Neural cell (in vitro differentiated cells): ENCODE measurements around the gene LRCH1. TPM values are rescaled to one million over a fixed set of nuclear protein-coding genes. Genes with fewer than 3 reads are reported as not detected.

ENCODE experiments used
- H2AFZ ChIP-seq: fragments of 200-600, 300-800 bp; sonication (generic), shearing (Covaris generic); 2 replicates; pipeline ENCODE4 v1.6.0; 2014; ENCODE audit warnings: low read depth, mild to moderate bottlenecking, antibody characterized with exemption, low read length, moderate library complexity
- H3F3A ChIP-seq: fragments of 200-600 bp; shearing (Covaris generic); 2 replicates; pipeline ENCODE4 v1.6.1; 2016; ENCODE audit warnings: mild to moderate bottlenecking, moderate library complexity, mixed read lengths, antibody characterized with exemption, low read length; ENCODE audit not compliant: insufficient read depth, poor library complexity, severe bottlenecking
- H3K27ac ChIP-seq: fragments of 200-600, 300-800 bp; sonication (generic), shearing (Covaris generic); 2 replicates; pipeline ENCODE4 v1.5.1; 2014; ENCODE audit warnings: mild to moderate bottlenecking, low read length, moderate library complexity
- H3K27me3 ChIP-seq: fragments of 300-800, 200-600 bp; sonication (generic), shearing (Covaris generic); 2 replicates; pipeline ENCODE4 v1.6.0; 2014; ENCODE audit warnings: mild to moderate bottlenecking, low read depth, low read length, moderate library complexity; ENCODE audit not compliant: insufficient read depth
- H3K36me3 ChIP-seq: fragments of 300-800, 200-600 bp; sonication (generic), shearing (Covaris generic); 2 replicates; pipeline ENCODE4 v1.5.1; 2014; ENCODE audit warnings: mild to moderate bottlenecking, antibody characterized with exemption, low read length, moderate library complexity; ENCODE audit not compliant: insufficient read depth
- H3K4me2 ChIP-seq: fragments of 300-800, 200-600 bp; sonication (generic), shearing (Covaris generic); 2 replicates; pipeline ENCODE4 v1.6.0; 2014; ENCODE audit warnings: mild to moderate bottlenecking, low read length
- H3K4me3 ChIP-seq: fragments of 300-800, 200-600 bp; sonication (generic), shearing (Covaris generic); 2 replicates; pipeline ENCODE4 v1.5.1; 2014; ENCODE audit warnings: mild to moderate bottlenecking, low read length, moderate library complexity
- H3K79me2 ChIP-seq: fragments of 200-600 bp; shearing (Covaris generic); replicated peaks from 2 replicates; pipeline ENCODE4 v1.6.0; 2014; ENCODE audit warnings: mild to moderate bottlenecking, low read length, moderate library complexity; ENCODE audit not compliant: insufficient read depth
- H3K9ac ChIP-seq: fragments of 300-800, 200-600 bp; sonication (generic), shearing (Covaris generic); 2 replicates; pipeline ENCODE4 v1.6.1; 2016; ENCODE audit warnings: mild to moderate bottlenecking, low read length, mixed read lengths
- H3K9me2 ChIP-seq: fragments of 200-600 bp; shearing (Covaris generic); 2 replicates; pipeline ENCODE4 v1.6.1; 2016; ENCODE audit warnings: mild to moderate bottlenecking, low read length, mixed read lengths; ENCODE audit not compliant: insufficient read depth
- H3K9me3 ChIP-seq: fragments of 200-600, 300-800 bp; sonication (generic), shearing (Covaris generic); 2 replicates; pipeline ENCODE4 v1.6.1; 2016; ENCODE audit warnings: mild to moderate bottlenecking, mixed run types, low read length, moderate library complexity, mixed read lengths
- H4K20me1 ChIP-seq: fragments of 200-600 bp; shearing (Covaris generic); 2 replicates; pipeline ENCODE4 v1.6.1; 2016; ENCODE audit warnings: mild to moderate bottlenecking, mixed run types; ENCODE audit not compliant: insufficient read depth
- EP300 ChIP-seq: fragments of 450-650 bp; conservative IDR thresholded peaks from 2 replicates; pipeline ENCODE4 v1.6.1; 2014; ENCODE audit warnings: antibody characterized with exemption, mild to moderate bottlenecking, moderate library complexity; ENCODE audit not compliant: poor library complexity, severe bottlenecking
- EZH2 ChIP-seq: fragments of 200-600, 300-800 bp; shearing (Covaris generic), sonication (generic); IDR thresholded peaks from 2 replicates; pipeline ENCODE4 v1.6.1; 2014; ENCODE audit warnings: antibody characterized with exemption, low read length, borderline replicate concordance, mild to moderate bottlenecking; ENCODE audit not compliant: insufficient read depth, poor library complexity, severe bottlenecking
- MXI1 ChIP-seq: fragments of 450-650 bp; conservative IDR thresholded peaks from 2 replicates; pipeline ENCODE4 v1.6.1; 2014; ENCODE audit warnings: antibody characterized with exemption, mild to moderate bottlenecking; ENCODE audit not compliant: poor library complexity, severe bottlenecking
- POLR2AphosphoS5 ChIP-seq: IDR thresholded peaks from 2 replicates; pipeline ENCODE4 v1.6.1; 2012
- RAD21 ChIP-seq: fragments of 450-650 bp; conservative IDR thresholded peaks from 2 replicates; pipeline ENCODE4 v1.6.1; 2014; ENCODE audit warnings: antibody characterized with exemption, mild to moderate bottlenecking, moderate library complexity
- REST ChIP-seq: IDR thresholded peaks from 2 replicates; pipeline ENCODE4 v1.6.1; 2012; ENCODE audit warnings: borderline replicate concordance
- SMC3 ChIP-seq: fragments of 450-650 bp; conservative IDR thresholded peaks from 2 replicates; pipeline ENCODE4 v1.6.1; 2014; ENCODE audit warnings: antibody characterized with exemption, mild to moderate bottlenecking, moderate library complexity; ENCODE audit not compliant: poor library complexity
- TAF1 ChIP-seq: IDR thresholded peaks from 2 replicates; pipeline ENCODE4 v1.6.1; 2012; ENCODE audit warnings: low read depth
- polyA plus RNA-seq: library from polyadenylated mRNA; depleted of rRNA; stranded (reverse); fragments of >200 nt; gene quantifications from 2 replicates; pipeline ENCODE4 v1.2.3, GENCODE V29; 2014
- TF ChIP-seq, protein P1 (sequence below): fragments of 450-650 bp; IDR thresholded peaks from 2 replicates; pipeline ENCODE4 v1.5.1; 2014; ENCODE audit warnings: antibody characterized with exemption, mild to moderate bottlenecking, moderate library complexity; ENCODE audit not compliant: poor library complexity, severe bottlenecking

LRCH1 gene
- polyA plus RNA-seq, 1 donor from 2014 or later, result 15.4 TPM

DNA sequence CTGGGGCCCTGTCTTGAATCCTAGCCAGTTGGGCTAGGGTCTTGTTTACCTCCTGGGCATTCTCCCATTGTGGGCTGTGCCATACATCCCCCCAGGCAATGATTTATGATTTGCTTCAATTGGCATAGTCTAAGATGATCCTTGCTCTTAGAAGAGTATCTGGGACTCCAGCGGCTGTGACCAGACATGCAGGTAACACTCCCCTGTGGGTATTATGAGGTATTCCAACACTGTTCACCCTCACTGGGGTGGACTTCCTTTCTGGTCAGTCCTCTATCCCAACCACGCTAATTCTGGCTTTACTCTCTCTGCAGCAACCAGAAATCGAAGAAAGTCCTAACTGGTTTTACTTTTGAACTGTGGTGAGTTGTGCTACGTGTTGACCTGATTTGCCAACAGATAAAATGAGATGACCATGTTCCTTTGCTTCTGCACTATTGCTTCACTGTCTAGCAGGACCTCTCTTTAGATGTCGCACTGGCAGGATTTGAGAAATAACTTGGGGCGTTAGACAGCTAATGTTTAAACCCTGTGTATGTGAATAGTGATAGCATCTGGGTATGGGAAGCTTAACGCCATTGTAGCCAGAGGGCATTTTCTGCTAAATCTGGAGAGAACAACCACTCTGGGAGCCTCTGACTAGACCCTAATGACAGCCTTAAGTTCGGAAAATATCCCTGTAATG, 6.7 kb upstream of the LRCH1 start:
- H3K4me2 ChIP-seq, result no peak overlapping the region
- no peaks in the 10 kb centered on the region for H3K9me2 ChIP-seq
- H3K27ac ChIP-seq, result no peak overlapping the region
- H4K20me1 ChIP-seq, result no peaks in the 10 kb centered on the region
- H3K4me3 ChIP-seq, result no peak overlapping the region
- H3K79me2 ChIP-seq, result no peaks in the 10 kb centered on the region
- H3K9me3 ChIP-seq, result no peaks in the 10 kb centered on the region
- no peak for TF ChIP-seq MXI1
- H3F3A ChIP-seq, result no peaks in the 10 kb centered on the region
- no peaks in the 10 kb centered on the region for H3K27me3 ChIP-seq
- no peak overlapping the region for H2AFZ ChIP-seq
- no peak overlapping the region for H3K9ac ChIP-seq
- H3K36me3 ChIP-seq, result no peaks in the 10 kb centered on the region

DNA sequence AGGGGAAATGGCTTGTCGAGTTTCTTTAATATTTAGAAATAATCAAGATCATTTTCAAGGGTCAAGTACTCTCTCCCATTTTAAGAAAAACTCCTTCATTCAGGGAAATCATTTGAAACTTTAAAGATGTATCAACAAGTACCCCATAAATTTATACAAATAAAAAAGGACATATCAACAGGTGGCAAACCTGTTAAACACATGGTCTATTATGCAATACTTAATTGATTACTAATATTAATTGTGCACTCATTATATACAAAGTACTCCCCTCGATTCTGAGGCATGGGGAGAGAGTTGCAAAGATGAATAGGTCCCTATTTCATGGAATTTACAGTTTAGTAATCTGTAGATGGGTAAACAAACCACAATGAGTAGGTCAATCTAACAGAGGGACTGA, 2.1 kb upstream of the LRCH1 start:
- H3F3A ChIP-seq, result no peaks in the 10 kb centered on the region
- no peak overlapping the region for H2AFZ ChIP-seq
- H3K27me3 ChIP-seq, result no peaks in the 10 kb centered on the region
- peaks cover 16% of the 10 kb centered on the region for H3K79me2 ChIP-seq
- TF ChIP-seq EZH2 (no peak), MXI1 (no peak), EP300 (no peak), RAD21 (no peak), REST (no peak), SMC3 (no peak), TAF1 (no peak), POLR2AphosphoS5 (no peak)
- TF ChIP-seq, protein P1, sequence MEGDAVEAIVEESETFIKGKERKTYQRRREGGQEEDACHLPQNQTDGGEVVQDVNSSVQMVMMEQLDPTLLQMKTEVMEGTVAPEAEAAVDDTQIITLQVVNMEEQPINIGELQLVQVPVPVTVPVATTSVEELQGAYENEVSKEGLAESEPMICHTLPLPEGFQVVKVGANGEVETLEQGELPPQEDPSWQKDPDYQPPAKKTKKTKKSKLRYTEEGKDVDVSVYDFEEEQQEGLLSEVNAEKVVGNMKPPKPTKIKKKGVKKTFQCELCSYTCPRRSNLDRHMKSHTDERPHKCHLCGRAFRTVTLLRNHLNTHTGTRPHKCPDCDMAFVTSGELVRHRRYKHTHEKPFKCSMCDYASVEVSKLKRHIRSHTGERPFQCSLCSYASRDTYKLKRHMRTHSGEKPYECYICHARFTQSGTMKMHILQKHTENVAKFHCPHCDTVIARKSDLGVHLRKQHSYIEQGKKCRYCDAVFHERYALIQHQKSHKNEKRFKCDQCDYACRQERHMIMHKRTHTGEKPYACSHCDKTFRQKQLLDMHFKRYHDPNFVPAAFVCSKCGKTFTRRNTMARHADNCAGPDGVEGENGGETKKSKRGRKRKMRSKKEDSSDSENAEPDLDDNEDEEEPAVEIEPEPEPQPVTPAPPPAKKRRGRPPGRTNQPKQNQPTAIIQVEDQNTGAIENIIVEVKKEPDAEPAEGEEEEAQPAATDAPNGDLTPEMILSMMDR, result no peak
- no peaks in the 10 kb centered on the region for H3K9me2 ChIP-seq
- peaks cover 7% of the 10 kb centered on the region for H4K20me1 ChIP-seq
- H3K36me3 ChIP-seq, result no peaks in the 10 kb centered on the region
- H3K4me3 ChIP-seq, result no peak overlapping the region
- no peak overlapping the region for H3K27ac ChIP-seq
- no peak overlapping the region for H3K4me2 ChIP-seq
- H3K9me3 ChIP-seq, result no peaks in the 10 kb centered on the region
- H3K9ac ChIP-seq, result no peak overlapping the region
